ENCODE results near the gene LMAN2L. TPM values are rescaled to one million over a fixed set of nuclear protein-coding genes. Genes with fewer than 3 reads are reported as not detected.
A peak's percentile ranks its signal among the peaks of the same experiment; 100 is the strongest.
"Not testable (repeated sequence)": the region's sequence is repeated elsewhere in the genome, so short reads cannot be mapped to it uniquely, and the experiment has no call there.

LMAN2L gene
- total RNA-seq, 1 experiment from 2014 or later, result 52.5 TPM

DNA sequence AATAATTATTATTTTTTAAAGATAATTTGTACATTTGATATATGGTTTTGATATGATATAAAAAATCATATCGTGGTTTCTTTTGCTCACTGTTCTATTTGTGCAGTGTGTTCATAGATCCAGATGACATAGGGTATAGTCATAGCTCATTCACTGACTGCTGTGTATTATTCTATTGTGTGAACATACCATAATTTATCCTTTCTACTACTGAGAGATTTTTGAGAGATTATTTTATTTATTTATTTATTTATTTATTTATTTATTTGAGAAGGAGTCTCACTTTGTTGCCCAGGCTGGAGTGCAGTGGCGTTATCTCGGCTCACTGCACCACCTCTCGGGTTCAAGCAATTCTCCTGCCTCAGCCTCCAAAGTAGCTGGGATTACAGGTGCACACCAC is 58.3 kb downstream of the LMAN2L start:
- H3K36me3 ChIP-seq, result no peaks in the 10 kb centered on the region
- H3K27ac ChIP-seq, result no peak overlapping the region
- no peak for DNase-seq (ENCODE audit: low read depth in 1 of 2, low spot score in 2 of 2)
- H3K27me3 ChIP-seq (replicated peaks), result peaks cover 10% of the 10 kb centered on the region
- no peak overlapping the region for H3K4me3 ChIP-seq
- no peaks in the 10 kb centered on the region for H3K9me3 ChIP-seq (replicated peaks)
- no peaks in the 10 kb centered on the region for H3K4me1 ChIP-seq (replicated peaks)

DNA sequence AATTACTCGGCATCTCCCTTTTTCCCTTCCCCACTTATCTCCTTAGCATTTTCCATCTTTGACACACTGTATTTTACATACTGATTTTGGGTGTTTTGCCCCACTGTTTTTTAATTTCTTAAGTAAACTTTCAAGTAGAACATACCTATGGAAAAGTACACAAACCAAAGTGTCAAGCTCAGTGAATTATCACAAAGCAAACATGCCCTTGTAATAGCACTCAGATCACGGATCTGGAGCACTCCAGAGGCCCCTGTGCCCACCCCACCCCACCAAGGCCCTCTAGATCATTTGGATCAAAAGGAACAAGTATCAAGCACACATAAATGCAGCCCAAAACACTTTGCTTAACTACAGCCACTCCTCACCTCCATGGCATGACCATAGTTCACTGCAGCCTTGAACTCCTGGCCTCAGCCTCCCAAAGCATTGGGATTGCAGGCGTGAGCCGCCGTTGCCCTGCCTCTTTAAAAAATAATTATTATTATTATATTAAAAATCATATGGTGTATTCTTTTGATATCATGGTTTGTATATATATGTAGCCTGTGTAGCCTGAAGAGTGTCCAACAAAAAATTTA is 59.2 kb downstream of the LMAN2L start:
- H3K36me3 ChIP-seq, result no peaks in the 10 kb centered on the region
- no peaks in the 10 kb centered on the region for H3K4me1 ChIP-seq (replicated peaks)
- DNase-seq (ENCODE audit: low read depth in 1 of 2, low spot score in 2 of 2), result no peak

DNA sequence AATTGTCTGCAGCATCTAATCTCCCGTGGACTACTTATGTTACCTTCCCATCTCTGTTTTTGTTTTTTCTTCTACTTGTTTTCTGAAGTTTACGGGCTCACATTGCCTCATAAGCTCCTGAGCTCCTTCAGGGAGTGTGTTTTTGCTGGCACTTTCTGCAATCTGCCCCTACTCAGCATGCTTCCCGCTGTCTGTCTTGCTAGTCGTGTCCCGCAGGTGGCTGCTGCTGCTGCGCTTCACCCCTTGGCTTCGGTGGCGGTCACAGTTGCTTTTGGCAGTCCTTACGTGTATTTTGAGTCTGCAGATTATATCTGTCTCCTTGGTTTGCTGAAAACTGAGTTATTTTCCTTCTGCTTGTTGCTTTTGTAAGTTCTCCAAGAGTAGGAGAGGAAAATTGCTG is 60.0 kb downstream of the LMAN2L start:
- Histone ChIP-seq H3K4me1 (replicated peaks) (no peaks in the 10 kb centered on the region), H3K4me3 (no peak overlapping the region), H3K9me3 (replicated peaks) (no peaks in the 10 kb centered on the region), H3K36me3 (no peaks in the 10 kb centered on the region), H3K27me3 (replicated peaks) (peaks cover 10% of the 10 kb centered on the region), H3K27ac (no peak overlapping the region)
- DNase-seq (ENCODE audit: low read depth in 1 of 2, low spot score in 2 of 2), result no peak

More for the DNA sequence above, 59.2 kb downstream of the LMAN2L start:
- no peak overlapping the region for H3K27ac ChIP-seq
- H3K9me3 ChIP-seq (replicated peaks), result no peaks in the 10 kb centered on the region
- peaks cover 10% of the 10 kb centered on the region for H3K27me3 ChIP-seq (replicated peaks)
- H3K4me3 ChIP-seq, result no peak overlapping the region

DNA sequence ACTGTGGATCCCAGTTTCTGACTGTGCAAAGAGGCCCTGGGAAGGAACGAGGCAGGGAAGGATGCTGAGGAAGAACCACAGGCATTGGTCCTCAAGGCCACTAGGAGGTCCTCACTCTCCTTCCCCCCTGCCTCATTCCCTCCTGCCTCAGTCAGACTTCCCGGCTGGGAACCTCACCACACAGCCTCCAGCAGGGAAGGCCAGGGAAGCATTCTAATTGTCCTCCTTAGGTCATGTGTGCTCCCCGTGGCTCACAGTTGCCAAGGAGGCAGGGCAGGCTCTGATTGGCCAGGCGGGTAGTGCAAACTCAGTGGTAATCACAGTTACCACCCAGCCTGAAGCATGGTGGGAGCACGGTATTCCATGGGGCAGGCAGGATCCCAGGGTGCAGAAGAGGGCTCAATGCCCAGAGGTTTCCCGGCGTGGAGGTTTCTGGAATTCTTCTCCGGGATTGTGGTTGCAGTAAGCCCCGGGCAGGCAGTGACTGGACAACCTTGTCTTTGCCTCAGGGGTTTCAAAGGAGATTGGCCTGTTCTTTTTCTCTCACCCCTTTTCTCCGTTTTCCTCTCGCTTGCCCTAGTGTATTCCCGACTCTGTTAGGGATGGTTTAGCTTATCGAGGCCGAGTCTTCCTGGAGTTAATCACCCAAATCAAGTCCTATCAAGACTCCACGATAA is 70.2 kb downstream of the LMAN2L start:
- Histone ChIP-seq H3K36me3 (no peaks in the 10 kb centered on the region), H3K9me3 (replicated peaks) (no peaks in the 10 kb centered on the region), H3K27me3 (replicated peaks) (no peaks in the 10 kb centered on the region), H3K4me3 (no peak overlapping the region), H3K27ac (no peak overlapping the region), H3K4me1 (replicated peaks) (peaks cover 15% of the 10 kb centered on the region)
- DNase-seq (ENCODE audit: low read depth in 1 of 2, low spot score in 2 of 2), result no peak

DNA sequence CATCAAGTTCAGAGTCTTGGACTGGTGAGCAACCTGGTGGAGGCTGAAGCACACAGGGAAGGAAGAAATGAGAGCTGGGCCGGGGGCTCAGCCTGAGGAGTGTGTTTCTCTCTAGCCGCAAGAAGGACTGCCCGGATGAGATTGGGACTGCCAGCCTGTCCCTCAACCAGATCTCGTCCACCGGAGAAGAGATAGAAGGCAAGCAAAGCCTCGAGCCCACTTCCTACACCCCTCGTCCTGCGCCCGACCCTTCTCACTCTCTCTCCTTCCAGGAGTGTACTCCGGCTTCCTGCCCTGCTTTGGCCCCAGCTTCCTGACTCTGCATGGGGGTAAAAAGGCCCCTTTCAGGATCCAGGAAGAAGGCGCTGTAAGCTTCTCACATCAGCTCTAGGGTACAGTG is 71.1 kb downstream of the LMAN2L start:
- Histone ChIP-seq H3K36me3 (no peaks in the 10 kb centered on the region), H3K4me3 (no peak overlapping the region), H3K27me3 (replicated peaks) (no peaks in the 10 kb centered on the region), H3K27ac (no peak overlapping the region), H3K9me3 (replicated peaks) (no peaks in the 10 kb centered on the region), H3K4me1 (replicated peaks) (peaks cover 18% of the 10 kb centered on the region)
- DNase-seq (ENCODE audit: low read depth in 1 of 2, low spot score in 2 of 2), result no peak

DNA sequence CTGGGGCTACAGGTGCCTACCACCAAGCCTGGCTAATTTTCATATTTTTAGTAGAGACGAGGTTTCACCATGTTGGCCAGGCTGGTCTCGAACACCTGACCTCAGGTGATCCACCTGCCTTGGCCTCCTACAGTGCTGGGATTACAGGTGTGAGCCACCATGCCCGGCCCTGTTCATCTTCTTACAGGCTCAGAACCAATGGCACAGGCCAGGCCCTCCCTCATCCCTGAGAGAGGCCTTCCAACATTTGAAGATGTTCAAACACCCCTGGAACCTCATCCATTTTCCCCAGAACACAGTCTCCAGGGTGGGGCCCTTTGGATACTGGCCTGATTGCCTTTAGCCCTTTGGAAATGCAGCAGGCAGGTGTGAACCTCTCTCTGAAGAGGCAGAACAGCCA is 74.1 kb downstream of the LMAN2L start:
- H3K27me3 ChIP-seq (replicated peaks); H3K36me3 ChIP-seq; H3K4me3 ChIP-seq; DNase-seq (ENCODE audit: low read depth in 1 of 2, low spot score in 2 of 2); H3K9me3 ChIP-seq (replicated peaks): not testable (repeated sequence)
- Histone ChIP-seq H3K4me1 (replicated peaks) (peaks cover 18% of the 10 kb centered on the region), H3K27ac (peak overlapping the region; percentile 76)

DNA sequence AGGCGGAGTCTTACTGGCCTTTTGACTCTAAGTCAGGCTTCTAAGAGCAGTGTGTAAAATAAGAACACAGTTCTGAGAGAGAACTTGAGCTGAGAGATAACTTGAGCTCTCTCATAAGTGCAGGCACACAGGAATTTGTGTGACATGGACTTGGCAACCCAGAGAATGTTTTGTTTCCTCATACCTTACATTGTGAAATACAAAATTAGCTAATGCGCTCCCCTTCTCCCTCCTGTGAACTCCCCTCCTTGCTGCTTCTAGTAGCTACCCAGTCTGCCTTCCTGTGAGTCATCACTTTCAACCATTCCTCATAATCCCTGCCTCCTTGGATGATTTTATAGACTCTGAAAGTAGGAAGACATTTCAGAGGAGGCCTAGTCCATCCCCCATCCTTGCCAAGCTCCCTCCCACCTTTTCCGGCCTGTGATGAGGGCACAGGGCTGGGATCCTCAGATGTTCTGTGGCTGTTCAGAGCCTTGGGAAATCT is 74.7 kb downstream of the LMAN2L start:
- Histone ChIP-seq H3K4me3 (no peak overlapping the region), H3K27me3 (replicated peaks) (no peaks in the 10 kb centered on the region), H3K9me3 (replicated peaks) (no peaks in the 10 kb centered on the region), H3K36me3 (no peaks in the 10 kb centered on the region), H3K27ac (peak overlapping the region; percentile 76), H3K4me1 (replicated peaks) (peaks cover 18% of the 10 kb centered on the region)
- peak; percentile 64 to 87 for DNase-seq (ENCODE audit: low read depth in 1 of 2, low spot score in 2 of 2)

DNA sequence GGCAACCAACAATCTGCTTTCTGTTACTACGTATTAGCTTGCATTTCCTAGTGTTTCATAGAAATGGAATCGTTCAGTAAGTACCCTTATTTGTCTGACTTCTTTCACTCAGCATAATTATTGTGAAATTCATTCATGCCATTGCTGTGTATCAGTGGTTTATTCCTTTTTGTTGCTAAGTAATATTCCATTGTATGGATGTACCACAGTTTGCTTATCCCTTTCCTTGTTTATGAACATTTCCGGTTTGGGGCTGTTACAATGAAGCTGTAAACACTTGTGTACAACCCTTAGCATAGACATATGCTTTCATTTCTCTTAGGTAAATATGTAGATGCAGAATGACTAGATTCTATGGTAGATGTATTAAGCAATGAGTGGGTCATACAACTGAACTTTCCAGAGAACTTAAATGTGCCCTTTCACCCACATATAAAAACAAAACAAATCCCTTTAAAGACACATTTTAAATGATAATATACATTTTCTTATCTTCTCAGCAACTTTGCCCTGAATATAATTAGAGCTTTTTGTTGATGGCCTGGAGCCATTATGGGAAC is 75.4 kb downstream of the LMAN2L start:
- peak overlapping the region; percentile 76 for H3K27ac ChIP-seq
- DNase-seq (ENCODE audit: low read depth in 1 of 2, low spot score in 2 of 2), result no peak
- no peaks in the 10 kb centered on the region for H3K27me3 ChIP-seq (replicated peaks)
- no peaks in the 10 kb centered on the region for H3K36me3 ChIP-seq
- no peaks in the 10 kb centered on the region for H3K9me3 ChIP-seq (replicated peaks)
- H3K4me1 ChIP-seq (replicated peaks), result peaks cover 18% of the 10 kb centered on the region
- H3K4me3 ChIP-seq, result no peak overlapping the region

DNA sequence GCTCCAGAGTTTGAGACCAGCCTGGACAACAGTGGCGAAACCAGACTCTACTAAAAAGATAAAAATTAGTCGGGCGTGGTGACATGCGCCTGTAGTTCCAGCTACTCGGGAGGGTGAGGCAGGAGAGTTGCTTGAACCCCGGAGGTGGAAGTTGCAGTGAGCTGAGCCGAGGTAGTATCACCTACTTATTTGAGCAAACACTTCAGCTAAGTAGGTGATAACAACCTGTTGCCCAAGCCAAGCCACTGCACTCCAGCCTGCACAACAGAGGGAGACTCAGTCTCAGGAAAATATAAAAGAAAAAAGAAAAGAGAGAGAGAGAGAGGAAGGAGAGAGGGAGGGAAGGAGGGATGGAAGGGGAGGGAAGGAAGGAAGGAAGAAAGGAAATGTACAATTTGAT is 76.0 kb downstream of the LMAN2L start:
- Histone ChIP-seq H3K36me3 (no peaks in the 10 kb centered on the region), H3K27me3 (replicated peaks) (no peaks in the 10 kb centered on the region), H3K4me3 (no peak overlapping the region), H3K27ac (no peak overlapping the region), H3K4me1 (replicated peaks) (peaks cover 18% of the 10 kb centered on the region), H3K9me3 (replicated peaks) (no peaks in the 10 kb centered on the region)
- DNase-seq (ENCODE audit: low read depth in 1 of 2, low spot score in 2 of 2), result no peak

DNA sequence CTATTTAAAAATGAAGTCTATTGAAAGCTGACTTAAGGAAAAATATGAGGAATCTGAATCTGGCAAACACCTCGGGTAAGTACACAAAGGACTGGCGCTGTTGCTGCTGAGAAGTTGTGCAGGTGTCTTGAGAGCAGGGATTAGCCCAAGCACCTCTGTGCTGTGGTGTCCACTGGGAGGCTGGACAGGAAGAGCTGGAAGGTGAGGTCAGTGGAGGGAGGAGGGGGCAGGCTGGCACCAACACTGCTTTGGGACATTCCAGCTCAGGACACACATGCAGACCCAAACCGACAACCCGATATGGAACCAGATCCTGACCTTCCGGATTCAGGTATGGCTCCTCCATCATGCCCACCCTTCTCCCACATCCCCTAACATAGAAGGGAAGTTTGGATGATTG is 76.7 kb downstream of the LMAN2L start:
- Histone ChIP-seq H3K36me3 (no peaks in the 10 kb centered on the region), H3K4me3 (no peak overlapping the region), H3K4me1 (replicated peaks) (peaks cover 18% of the 10 kb centered on the region), H3K9me3 (replicated peaks) (no peaks in the 10 kb centered on the region), H3K27me3 (replicated peaks) (no peaks in the 10 kb centered on the region), H3K27ac (no peak overlapping the region)
- no peak for DNase-seq (ENCODE audit: low read depth in 1 of 2, low spot score in 2 of 2)

DNA sequence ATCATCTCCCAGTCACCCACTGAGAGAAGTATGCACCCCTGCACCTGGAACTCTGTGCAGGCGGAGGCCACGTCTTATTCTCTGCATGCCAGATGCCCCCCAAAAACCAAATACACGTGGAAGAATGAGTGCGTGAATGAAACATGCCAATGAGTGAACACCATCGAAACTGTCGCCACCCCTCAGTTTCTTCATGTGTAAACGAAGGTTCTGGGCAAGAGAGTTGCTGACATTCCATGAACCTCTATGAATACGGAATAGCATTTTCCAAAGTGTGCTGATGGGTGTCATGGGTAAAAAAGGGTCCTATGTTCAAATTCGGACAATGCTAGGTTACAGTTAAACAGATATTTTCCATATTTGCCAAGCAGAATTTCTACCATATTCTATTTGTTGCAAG is 77.5 kb downstream of the LMAN2L start:
- H3K9me3 ChIP-seq (replicated peaks), result no peaks in the 10 kb centered on the region
- H3K4me3 ChIP-seq, result no peak overlapping the region
- no peaks in the 10 kb centered on the region for H3K27me3 ChIP-seq (replicated peaks)
- DNase-seq (ENCODE audit: low read depth in 1 of 2, low spot score in 2 of 2), result no peak
- H3K27ac ChIP-seq, result no peak overlapping the region
- H3K36me3 ChIP-seq, result no peaks in the 10 kb centered on the region
- peaks cover 18% of the 10 kb centered on the region for H3K4me1 ChIP-seq (replicated peaks)

DNA sequence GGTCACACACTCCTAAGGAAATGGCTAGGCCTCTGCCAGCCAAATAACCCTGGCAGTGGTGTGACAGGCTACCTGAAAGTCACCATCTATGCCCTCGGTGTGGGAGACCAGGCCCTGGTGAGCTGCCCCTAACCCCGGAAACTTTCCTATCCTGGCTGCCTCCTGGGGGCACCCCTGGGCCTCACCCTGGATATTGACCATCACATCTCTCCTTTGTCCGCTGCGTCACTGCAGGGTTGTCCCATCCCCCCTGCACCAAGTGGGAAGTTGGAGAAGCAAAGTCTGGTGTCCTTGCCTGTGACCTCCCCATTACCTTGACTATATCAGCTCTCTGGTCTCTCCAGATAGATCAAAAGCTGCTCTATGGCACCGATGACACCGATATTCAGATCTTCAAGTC is 78.5 kb downstream of the LMAN2L start:
- Histone ChIP-seq H3K27me3 (replicated peaks) (no peaks in the 10 kb centered on the region), H3K4me1 (replicated peaks) (peaks cover 18% of the 10 kb centered on the region), H3K9me3 (replicated peaks) (no peaks in the 10 kb centered on the region), H3K27ac (no peak overlapping the region), H3K4me3 (no peak overlapping the region), H3K36me3 (no peaks in the 10 kb centered on the region)
- DNase-seq (ENCODE audit: low read depth in 1 of 2, low spot score in 2 of 2), result no peak

DNA sequence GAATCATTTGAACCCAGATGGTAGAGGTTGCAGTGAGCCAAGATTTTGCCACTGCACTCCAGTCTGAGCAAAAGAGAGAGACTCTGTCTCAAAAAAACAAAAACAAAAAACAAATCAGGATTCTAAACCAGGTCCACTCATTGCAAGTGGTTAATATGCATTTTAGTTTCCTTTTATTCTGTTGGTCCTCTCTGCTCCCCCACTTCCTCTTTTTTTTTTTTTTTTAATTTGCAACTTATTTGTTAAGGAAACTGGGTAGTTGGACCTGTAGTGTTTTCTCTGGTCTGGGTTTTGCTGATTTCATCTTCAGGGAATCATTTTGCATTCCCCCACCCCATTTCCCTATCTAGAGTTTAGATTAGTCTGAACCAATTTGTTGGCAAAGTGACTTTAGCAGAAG is 83.3 kb downstream of the LMAN2L start:
- Histone ChIP-seq H3K4me3 (no peak overlapping the region), H3K4me1 (replicated peaks) (no peaks in the 10 kb centered on the region), H3K27me3 (replicated peaks) (no peaks in the 10 kb centered on the region), H3K36me3 (no peaks in the 10 kb centered on the region), H3K9me3 (replicated peaks) (no peaks in the 10 kb centered on the region), H3K27ac (no peak overlapping the region)
- DNase-seq (ENCODE audit: low read depth in 1 of 2, low spot score in 2 of 2), result no peak

Data from SJSA1 (cell line).